Activated naive CD8-positive, alpha-beta T cell (primary cell): Measurements from ENCODE around the gene WDR11.
A peak's percentile ranks its signal among the peaks of the same experiment; 100 is the strongest.

Source experiments
- H3K27ac Mint-ChIP-seq: one replicate; pipeline ENCODE4 v1.8.0; 2021; ENCODE audit warnings: mixed read lengths
- H3K27me3 Mint-ChIP-seq: one replicate; pipeline ENCODE4 v1.8.0; 2021; ENCODE audit warnings: mixed read lengths
- H3K36me3 Mint-ChIP-seq: one replicate; pipeline ENCODE4 v1.8.0; 2021; ENCODE audit warnings: mixed read lengths
- H3K4me1 Mint-ChIP-seq: one replicate; pipeline ENCODE4 v1.8.0; 2021; ENCODE audit warnings: low read depth, mixed read lengths
- H3K4me3 Mint-ChIP-seq: one replicate; pipeline ENCODE4 v1.8.0; 2021; ENCODE audit warnings: mild to moderate bottlenecking, mixed read lengths
- H3K9me3 Mint-ChIP-seq: one replicate; pipeline ENCODE4 v1.8.0; 2021; ENCODE audit warnings: low read depth, mixed read lengths

WDR11 gene, protein sequence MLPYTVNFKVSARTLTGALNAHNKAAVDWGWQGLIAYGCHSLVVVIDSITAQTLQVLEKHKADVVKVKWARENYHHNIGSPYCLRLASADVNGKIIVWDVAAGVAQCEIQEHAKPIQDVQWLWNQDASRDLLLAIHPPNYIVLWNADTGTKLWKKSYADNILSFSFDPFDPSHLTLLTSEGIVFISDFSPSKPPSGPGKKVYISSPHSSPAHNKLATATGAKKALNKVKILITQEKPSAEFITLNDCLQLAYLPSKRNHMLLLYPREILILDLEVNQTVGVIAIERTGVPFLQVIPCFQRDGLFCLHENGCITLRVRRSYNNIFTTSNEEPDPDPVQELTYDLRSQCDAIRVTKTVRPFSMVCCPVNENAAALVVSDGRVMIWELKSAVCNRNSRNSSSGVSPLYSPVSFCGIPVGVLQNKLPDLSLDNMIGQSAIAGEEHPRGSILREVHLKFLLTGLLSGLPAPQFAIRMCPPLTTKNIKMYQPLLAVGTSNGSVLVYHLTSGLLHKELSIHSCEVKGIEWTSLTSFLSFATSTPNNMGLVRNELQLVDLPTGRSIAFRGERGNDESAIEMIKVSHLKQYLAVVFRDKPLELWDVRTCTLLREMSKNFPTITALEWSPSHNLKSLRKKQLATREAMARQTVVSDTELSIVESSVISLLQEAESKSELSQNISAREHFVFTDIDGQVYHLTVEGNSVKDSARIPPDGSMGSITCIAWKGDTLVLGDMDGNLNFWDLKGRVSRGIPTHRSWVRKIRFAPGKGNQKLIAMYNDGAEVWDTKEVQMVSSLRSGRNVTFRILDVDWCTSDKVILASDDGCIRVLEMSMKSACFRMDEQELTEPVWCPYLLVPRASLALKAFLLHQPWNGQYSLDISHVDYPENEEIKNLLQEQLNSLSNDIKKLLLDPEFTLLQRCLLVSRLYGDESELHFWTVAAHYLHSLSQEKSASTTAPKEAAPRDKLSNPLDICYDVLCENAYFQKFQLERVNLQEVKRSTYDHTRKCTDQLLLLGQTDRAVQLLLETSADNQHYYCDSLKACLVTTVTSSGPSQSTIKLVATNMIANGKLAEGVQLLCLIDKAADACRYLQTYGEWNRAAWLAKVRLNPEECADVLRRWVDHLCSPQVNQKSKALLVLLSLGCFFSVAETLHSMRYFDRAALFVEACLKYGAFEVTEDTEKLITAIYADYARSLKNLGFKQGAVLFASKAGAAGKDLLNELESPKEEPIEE

DNA sequence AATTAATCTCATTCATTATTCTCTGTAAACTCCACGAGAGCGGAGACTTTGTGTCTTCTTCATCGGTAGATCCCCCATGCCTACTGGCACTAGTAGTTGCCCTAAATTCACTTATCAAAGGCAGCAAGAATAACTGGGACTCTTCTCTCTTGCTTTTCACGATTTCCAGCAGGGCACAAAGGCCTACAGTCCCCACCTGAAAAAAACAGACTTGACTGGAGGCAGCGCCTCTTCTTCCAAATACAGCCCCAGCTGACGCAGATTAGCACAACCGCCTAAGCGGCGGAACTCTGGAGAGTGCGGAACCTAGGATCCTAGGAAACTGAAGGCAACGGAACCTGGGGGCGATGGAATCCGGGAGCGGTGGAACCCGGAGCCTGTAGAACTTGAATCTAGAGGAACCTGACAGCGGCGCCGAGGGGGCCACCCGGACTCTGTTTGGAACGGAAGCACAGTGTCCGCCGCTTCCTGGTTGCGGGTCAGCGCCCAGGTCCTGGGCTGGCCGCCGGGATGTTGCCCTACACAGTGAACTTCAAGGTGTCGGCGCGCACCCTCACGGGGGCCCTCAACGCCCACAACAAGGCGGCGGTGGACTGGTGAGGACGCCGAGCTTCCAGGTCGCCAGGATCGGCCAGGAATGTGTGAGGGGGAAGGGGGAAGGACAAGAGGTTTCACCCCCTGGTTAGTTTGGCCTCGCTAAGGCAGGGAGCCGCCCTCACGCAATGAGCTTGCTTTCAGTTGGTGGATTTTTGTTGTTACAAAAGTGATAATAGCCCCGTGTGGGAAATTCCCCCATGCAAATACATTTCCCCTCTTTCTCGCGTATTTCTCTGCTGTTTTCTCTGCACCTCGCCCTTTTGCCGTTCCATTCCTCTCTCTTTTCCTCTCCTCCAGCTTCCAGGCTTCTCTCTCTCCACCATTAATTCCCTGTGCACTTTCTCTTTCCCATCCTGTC is at the start of gene WDR11:
Gene WDR11 (plus strand): TSS at position 452 of the 955 bp plus-strand sequence. CDS start 59 bp downstream, at position 511.
- H3K36me3 Mint-ChIP-seq, result peaks cover 14% of the 10 kb centered on the region
- H3K9me3 Mint-ChIP-seq, result no peaks in the 10 kb centered on the region
- peak within 1 kb of the TSS; percentile 100 for H3K4me3 Mint-ChIP-seq
- peak within 1 kb of the TSS; percentile 98 for H3K27ac Mint-ChIP-seq
- no peaks in the 10 kb centered on the region for H3K27me3 Mint-ChIP-seq
- peaks cover 48% of the 10 kb centered on the region for H3K4me1 Mint-ChIP-seq

DNA sequence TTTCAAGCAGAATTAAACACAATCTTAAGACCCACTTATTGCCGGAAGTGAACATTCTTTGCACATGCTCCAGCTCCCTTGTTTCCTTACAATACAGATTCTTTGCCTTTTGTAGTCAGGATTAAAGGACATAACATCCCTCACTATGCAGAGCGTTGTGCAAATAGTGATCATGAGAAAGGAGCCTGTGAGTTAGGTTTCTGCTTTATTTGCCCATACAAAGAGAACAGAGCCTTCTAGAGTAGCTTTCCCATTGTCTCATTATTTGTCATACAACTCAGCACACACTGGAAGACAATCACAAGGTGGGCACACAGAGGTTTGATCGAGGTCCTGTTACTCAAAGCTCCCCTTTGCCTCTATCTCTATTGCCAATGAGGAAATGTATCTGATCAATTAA is 48.2 kb upstream of the WDR11 start:
- no peaks in the 10 kb centered on the region for H3K9me3 Mint-ChIP-seq
- no peaks in the 10 kb centered on the region for H3K27me3 Mint-ChIP-seq
- no peak overlapping the region for H3K27ac Mint-ChIP-seq
- H3K4me3 Mint-ChIP-seq, result no peak overlapping the region
- no peaks in the 10 kb centered on the region for H3K36me3 Mint-ChIP-seq
- no peaks in the 10 kb centered on the region for H3K4me1 Mint-ChIP-seq

DNA sequence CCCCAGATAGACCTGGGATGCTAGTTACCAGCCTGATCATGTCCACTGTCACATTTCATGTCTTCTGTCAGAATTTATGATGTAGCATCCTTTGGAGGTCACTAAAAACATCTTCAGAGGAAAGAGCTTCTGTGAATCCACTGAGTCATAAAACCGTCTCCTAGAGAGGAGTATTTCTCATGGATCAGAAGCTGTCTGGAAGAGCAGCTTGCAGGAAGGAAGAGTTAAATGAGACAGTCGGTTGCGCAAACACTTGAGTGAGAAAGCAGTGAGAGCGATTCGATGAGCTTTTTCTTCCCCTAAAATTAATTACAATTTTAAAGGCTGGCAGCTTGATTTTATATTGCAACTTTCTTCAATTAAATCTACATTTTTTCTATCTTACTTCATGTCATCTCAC is 47.2 kb upstream of the WDR11 start:
- no peak overlapping the region for H3K27ac Mint-ChIP-seq
- H3K36me3 Mint-ChIP-seq, result no peaks in the 10 kb centered on the region
- H3K27me3 Mint-ChIP-seq, result no peaks in the 10 kb centered on the region
- no peaks in the 10 kb centered on the region for H3K4me1 Mint-ChIP-seq
- no peaks in the 10 kb centered on the region for H3K9me3 Mint-ChIP-seq
- no peak overlapping the region for H3K4me3 Mint-ChIP-seq

DNA sequence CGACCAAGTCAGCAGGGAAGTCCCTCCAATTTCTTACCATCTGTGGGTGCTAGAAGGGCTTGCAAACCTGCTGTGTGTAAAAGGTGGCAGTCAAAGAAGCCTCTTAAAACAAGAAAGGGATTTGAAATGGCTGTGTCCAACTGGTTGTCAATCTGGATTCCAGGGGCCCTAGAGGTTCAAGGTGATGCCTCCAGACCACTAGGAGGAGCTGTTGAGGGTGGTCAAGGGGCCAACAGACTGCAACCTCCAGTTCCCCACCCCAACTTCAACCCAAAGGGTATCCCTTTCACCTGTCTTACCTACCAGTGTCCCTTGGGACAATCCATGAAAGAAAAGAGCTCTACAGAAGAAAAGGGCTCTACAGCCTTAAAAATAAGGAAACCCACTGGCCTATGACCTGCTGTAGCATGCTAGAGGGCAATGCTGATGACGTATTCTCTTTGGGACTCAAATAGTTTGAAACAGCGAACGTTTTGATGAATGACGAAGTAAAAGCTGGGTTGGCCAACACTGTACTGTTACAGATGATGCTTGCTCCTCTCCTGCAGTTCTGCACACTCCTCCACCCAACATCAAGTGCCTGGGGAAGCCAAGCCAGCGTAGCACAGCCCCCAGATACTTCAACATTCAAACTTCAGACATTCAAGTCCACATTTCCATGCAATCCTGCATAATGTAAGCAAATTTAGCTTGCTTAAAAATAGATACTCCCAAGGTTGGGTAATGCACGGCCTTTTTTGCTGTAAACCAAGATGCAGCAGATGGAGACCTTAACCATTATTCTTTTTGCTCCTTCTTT is 45.9 kb upstream of the WDR11 start:
- Mint-ChIP-seq H3K36me3 (no peaks in the 10 kb centered on the region), H3K27ac (no peak overlapping the region), H3K4me1 (no peaks in the 10 kb centered on the region), H3K4me3 (no peak overlapping the region), H3K27me3 (peaks cover 3% of the 10 kb centered on the region), H3K9me3 (no peaks in the 10 kb centered on the region)

DNA sequence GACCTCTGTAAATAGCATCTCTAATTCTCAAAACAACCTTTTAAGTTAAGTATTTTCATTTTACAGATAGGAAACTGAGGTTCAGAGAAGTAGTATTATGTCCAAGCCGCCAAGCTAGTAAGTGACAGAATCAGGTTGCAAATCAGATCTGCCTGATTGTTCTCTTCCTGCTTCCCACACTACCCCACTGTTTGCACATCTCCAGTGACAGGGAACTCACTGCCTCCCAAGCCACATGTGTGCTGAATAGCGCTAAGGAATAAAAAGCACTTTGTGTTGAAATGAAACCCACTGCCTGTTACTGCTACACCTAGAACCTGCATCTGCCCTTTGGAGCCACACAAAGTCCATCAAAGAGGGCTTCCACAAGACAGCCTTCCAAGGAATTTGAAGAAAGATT is 45.1 kb upstream of the WDR11 start:
- Mint-ChIP-seq H3K36me3 (no peaks in the 10 kb centered on the region), H3K9me3 (no peaks in the 10 kb centered on the region), H3K27me3 (peaks cover 3% of the 10 kb centered on the region), H3K4me3 (no peak overlapping the region), H3K4me1 (no peaks in the 10 kb centered on the region), H3K27ac (no peak overlapping the region)

DNA sequence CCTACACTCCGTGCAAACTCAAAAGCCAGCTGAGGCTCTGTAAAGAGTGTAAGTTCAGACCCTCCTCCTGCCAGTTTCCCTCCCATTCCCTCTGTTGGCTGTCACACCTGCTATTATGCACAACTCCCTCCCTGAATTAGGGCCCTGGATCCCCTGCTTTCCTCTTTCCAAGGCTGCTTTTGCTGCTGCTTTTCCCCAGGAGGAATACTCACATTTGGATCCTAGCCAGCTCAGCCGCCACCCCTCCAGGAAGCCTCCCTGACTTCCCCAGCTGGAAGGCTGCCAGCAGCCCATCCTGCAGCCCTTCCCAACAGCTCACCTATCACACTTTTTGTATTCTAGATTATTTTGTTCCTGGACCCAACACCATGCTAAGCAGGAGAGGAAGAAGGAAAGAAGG is 40.9 kb upstream of the WDR11 start:
- H3K9me3 Mint-ChIP-seq, result no peaks in the 10 kb centered on the region
- no peak overlapping the region for H3K4me3 Mint-ChIP-seq
- H3K27me3 Mint-ChIP-seq, result peaks cover 14% of the 10 kb centered on the region
- no peaks in the 10 kb centered on the region for H3K36me3 Mint-ChIP-seq
- H3K27ac Mint-ChIP-seq, result no peak overlapping the region
- H3K4me1 Mint-ChIP-seq, result no peaks in the 10 kb centered on the region

DNA sequence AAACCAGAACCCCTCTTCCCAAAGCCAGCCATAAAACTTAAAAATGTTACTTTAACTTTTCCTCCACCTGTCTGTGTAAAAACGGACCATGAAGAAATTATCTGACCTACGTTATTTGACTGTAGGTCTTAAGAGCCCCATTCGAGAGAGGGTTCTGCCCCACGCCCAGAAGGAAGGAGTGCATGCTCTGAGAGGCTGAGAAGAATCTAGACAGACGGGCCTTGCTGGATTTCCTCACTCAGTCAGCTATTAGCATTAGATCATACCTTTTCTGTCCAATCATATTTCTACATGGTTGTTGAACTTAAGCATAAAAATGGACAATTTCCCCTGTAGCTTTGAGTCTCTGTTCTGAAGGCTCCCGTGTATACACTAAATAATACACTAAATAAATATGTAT is 38.1 kb upstream of the WDR11 start:
- Mint-ChIP-seq H3K4me3 (no peak overlapping the region), H3K27me3 (peaks cover 14% of the 10 kb centered on the region), H3K4me1 (no peaks in the 10 kb centered on the region), H3K27ac (no peak overlapping the region), H3K9me3 (no peaks in the 10 kb centered on the region), H3K36me3 (no peaks in the 10 kb centered on the region)

DNA sequence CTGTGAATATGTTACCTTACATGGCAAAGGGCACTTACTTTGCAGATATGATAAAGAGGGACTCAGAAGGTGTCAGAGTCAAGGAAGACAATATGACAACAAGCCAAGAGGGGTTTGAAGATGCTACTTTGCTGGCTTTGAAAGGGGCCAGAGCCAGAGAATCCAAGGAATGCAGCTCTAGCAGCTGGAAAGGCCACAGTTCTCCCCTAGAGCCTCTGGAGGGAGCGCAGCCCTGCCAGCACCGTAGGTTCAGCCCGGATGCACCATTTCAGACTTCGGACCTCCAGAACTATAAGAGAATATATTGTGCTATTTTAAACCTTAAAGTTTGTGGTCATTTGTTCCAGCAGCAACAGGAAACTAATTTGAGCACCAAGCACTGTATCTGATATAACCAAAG is 32.9 kb upstream of the WDR11 start:
- no peaks in the 10 kb centered on the region for H3K4me1 Mint-ChIP-seq
- no peak overlapping the region for H3K27ac Mint-ChIP-seq
- peaks cover 12% of the 10 kb centered on the region for H3K27me3 Mint-ChIP-seq
- H3K4me3 Mint-ChIP-seq, result no peak overlapping the region
- peaks cover 3% of the 10 kb centered on the region for H3K36me3 Mint-ChIP-seq
- no peaks in the 10 kb centered on the region for H3K9me3 Mint-ChIP-seq

DNA sequence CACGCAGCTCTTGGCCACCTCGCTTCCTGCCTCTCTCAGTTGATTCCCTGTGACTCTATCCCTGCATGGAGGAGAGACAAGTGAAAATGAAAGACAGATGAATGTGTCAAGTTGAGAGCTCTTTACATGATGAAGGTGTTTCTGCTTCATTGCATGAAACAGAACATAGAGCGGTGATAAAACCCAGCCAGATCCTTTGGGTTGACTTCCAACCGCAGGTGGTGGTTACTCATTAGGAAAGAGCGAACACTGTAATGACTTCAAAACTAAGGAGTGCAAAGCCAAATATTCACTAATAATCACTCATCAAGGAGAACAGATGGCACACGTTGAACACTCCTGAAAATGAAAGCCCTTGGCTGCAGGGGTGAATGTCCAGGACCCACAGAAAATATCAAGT is 31.8 kb upstream of the WDR11 start:
- peaks cover 11% of the 10 kb centered on the region for H3K27me3 Mint-ChIP-seq

DNA sequence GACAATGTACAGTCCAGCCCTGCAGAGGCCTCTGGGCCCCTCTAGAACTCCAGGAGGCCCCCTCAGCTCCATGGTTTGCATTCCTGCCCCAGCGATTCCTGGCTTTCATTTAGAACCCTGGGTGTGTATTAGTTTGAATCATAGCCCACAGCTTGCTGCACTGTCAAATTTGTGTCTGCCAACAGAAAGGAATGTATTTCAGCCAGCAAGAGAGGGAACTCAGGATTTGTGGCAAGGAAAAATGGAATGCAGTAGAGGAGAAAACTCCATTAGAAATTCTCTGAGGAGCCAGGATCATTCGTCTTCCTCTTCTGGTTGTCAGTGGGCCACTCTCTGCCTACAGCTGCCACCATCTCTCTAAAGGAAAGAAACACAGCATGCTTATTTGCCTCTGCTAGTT is 27.9 kb upstream of the WDR11 start:
- H3K4me3 Mint-ChIP-seq, result no peak overlapping the region
- peaks cover 11% of the 10 kb centered on the region for H3K27me3 Mint-ChIP-seq
- H3K4me1 Mint-ChIP-seq, result no peaks in the 10 kb centered on the region
- no peak overlapping the region for H3K27ac Mint-ChIP-seq
- no peaks in the 10 kb centered on the region for H3K9me3 Mint-ChIP-seq
- H3K36me3 Mint-ChIP-seq, result peaks cover 3% of the 10 kb centered on the region

More for the DNA sequence above, 31.8 kb upstream of the WDR11 start:
- no peaks in the 10 kb centered on the region for H3K4me1 Mint-ChIP-seq
- H3K27ac Mint-ChIP-seq, result no peak overlapping the region
- peaks cover 3% of the 10 kb centered on the region for H3K36me3 Mint-ChIP-seq
- H3K9me3 Mint-ChIP-seq, result no peaks in the 10 kb centered on the region
- no peak overlapping the region for H3K4me3 Mint-ChIP-seq

DNA sequence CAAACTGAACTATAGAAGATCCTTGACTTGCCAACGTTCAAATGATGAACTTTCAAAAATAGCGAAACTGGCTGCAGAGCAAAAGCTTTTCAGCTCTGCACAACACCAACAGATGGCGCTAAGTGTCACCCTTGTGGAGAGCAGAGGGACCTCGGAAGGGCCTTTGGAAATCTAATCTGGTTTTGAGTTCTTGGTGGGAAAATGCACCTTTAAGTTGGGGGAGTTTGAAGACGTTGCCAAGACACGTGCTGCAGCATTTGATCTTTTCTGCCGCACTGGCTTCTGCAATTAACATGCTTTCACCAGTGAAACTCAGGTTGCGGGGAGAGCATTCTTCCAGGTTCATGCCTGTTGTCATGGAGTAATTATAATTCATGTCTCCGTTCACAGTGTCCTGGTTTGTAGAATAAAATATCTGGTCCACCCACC is 26.3 kb upstream of the WDR11 start:
- Mint-ChIP-seq H3K27me3 (peaks cover 8% of the 10 kb centered on the region), H3K27ac (no peak overlapping the region), H3K4me3 (no peak overlapping the region)

DNA sequence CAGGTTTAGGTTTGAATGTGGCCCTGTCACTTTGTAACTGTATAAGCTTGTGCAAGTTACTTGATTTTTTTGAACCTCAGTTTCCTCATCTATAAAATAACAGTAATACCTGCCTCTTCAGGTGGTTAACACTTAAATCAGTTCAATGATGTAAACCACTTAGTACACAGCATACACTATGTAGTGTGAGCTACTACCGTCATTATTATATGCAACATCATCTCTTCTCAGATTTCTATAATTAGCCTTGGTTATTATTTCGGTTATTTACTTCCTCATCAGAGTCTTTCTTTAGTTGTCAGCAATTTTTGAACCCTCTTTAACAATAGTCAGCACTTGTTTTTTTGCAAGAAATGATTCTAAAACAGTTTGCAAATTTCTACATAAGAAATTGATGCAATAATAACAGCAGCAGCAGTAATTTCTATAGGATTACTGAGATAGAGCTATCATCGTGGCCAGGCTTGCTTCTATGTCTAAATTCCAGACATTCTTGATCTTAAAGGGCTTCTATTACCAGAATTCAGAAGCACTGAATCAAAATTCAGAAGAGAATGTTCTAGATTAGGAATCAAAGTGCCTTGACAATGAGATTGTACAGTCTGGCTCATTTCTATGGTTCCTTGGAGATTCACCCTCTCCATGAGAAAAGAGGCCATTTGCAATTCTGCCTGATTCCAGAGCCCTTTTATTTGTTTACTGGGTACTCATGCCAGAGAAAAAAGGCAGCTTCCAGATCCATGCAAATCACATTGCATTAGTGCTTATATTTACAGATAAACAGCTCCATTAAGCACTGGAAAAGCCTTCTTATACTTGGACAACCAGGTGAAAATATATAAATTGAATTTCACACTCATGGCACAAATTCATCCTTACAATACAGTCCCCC is 25.0 kb upstream of the WDR11 start:
- H3K36me3 Mint-ChIP-seq, result peaks cover 2% of the 10 kb centered on the region

More for the DNA sequence above, 26.3 kb upstream of the WDR11 start:
- Mint-ChIP-seq H3K4me1 (no peaks in the 10 kb centered on the region), H3K9me3 (no peaks in the 10 kb centered on the region), H3K36me3 (peaks cover 3% of the 10 kb centered on the region)

More for the DNA sequence above, 25.0 kb upstream of the WDR11 start:
- H3K4me1 Mint-ChIP-seq, result no peaks in the 10 kb centered on the region
- H3K27ac Mint-ChIP-seq, result no peak overlapping the region
- no peaks in the 10 kb centered on the region for H3K9me3 Mint-ChIP-seq
- no peak overlapping the region for H3K4me3 Mint-ChIP-seq
- H3K27me3 Mint-ChIP-seq, result peaks cover 8% of the 10 kb centered on the region
